ENCODE measurements around the gene ALDH1A3. TPM values are rescaled to one million over a fixed set of nuclear protein-coding genes. Genes with fewer than 3 reads are reported as not detected.

The ALDH1A3 gene
- polyA plus RNA-seq, 1 of the 3 experiments (the other 2 are of a cell fraction), result 4.4 TPM

DNA sequence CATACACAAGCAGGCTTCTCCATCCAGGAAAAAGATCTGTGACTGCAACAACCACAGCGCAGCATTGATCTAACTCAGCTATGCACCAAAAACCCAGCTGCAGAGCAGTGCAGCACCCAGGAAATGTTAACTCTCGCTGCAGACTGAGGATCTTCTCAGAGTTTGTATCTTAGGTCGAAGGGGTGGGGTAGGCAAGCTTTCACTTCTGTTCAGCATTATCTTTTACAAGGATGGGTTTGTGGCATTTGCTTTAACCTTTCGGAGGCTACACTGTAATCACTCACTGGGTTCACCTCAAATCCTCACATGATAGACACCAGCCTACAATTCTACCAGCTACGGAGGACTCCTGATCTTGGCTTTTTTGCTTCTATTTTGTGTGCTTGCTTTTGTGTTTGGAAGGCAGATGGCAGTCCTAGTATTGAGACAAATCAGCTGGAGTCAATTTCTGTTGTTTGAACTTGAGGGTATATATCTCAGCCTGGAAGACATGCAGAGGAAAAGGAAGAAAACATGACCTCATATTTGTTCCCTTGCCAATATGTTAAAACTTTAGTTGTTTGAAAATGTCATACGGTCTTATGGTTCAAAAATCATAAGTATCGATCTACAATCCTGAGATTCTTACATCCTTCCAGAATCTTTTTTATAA lies 64.7 kb downstream of the ALDH1A3 start:
- H4K20me1 ChIP-seq (ENCODE audit: insufficient read depth), result no peaks in the 10 kb centered on the region
- no peak overlapping the region for H2AFZ ChIP-seq (ENCODE audit: low read depth)
- H3K27ac ChIP-seq (ENCODE audit: low read depth in 2 of 2, low read length in 1 of 2), result no peak overlapping the region
- no peaks in the 10 kb centered on the region for H3K79me2 ChIP-seq (ENCODE audit: insufficient read depth)
- no peaks in the 10 kb centered on the region; the same call in 1 of the 2 replicates for H3K9me3 ChIP-seq
- H3K9me2 ChIP-seq, result no peaks in the 10 kb centered on the region
- H3F3A ChIP-seq (replicated peaks; ENCODE audit: insufficient read depth), result no peaks in the 10 kb centered on the region
- H3K27me3 ChIP-seq (ENCODE audit: insufficient read depth), result no peaks in the 10 kb centered on the region
- H3K4me1 ChIP-seq (ENCODE audit: control insufficient read depth in 1 of 2, insufficient read depth in 2 of 2, low read depth in 1 of 2, low read length in 1 of 2), result peaks cover 0 to 7% of the 10 kb centered on the region in 2 experiments; a peak in 2 of 4 replicates
- no peak for DNase-seq
- no peak overlapping the region for H3K4me3 ChIP-seq (ENCODE audit: low read depth in 2 of 2, low read length in 1 of 2)
- H3K9ac ChIP-seq, result no peak overlapping the region
- H3K4me2 ChIP-seq, result no peak overlapping the region
- WGBS (ENCODE audit: low lambda C conversion rate), result 90% methylated on average over 6 of the region's 7 CpGs
- CTCF ChIA-PET, result interaction anchor here (0.9 to 2.0 kb wide), 4 partner anchors 9 to 294 kb away, joined by 3 to 7 read pairs (median 6); no protein-coding TSS in a partner anchor
- POLR2A ChIA-PET, result no interaction called here
- TF ChIP-seq, protein P1, sequence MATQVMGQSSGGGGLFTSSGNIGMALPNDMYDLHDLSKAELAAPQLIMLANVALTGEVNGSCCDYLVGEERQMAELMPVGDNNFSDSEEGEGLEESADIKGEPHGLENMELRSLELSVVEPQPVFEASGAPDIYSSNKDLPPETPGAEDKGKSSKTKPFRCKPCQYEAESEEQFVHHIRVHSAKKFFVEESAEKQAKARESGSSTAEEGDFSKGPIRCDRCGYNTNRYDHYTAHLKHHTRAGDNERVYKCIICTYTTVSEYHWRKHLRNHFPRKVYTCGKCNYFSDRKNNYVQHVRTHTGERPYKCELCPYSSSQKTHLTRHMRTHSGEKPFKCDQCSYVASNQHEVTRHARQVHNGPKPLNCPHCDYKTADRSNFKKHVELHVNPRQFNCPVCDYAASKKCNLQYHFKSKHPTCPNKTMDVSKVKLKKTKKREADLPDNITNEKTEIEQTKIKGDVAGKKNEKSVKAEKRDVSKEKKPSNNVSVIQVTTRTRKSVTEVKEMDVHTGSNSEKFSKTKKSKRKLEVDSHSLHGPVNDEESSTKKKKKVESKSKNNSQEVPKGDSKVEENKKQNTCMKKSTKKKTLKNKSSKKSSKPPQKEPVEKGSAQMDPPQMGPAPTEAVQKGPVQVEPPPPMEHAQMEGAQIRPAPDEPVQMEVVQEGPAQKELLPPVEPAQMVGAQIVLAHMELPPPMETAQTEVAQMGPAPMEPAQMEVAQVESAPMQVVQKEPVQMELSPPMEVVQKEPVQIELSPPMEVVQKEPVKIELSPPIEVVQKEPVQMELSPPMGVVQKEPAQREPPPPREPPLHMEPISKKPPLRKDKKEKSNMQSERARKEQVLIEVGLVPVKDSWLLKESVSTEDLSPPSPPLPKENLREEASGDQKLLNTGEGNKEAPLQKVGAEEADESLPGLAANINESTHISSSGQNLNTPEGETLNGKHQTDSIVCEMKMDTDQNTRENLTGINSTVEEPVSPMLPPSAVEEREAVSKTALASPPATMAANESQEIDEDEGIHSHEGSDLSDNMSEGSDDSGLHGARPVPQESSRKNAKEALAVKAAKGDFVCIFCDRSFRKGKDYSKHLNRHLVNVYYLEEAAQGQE (IDR thresholded peaks at IDR 0.05; ENCODE audit: low read depth, low read length), result no peak
- TF ChIP-seq FOXJ3 (CRISPR knock-in tag; IDR thresholded peaks at IDR 0.05) (no peak), EZH2phosphoT487 (IDR thresholded peaks at IDR 0.05; ENCODE audit: borderline replicate concordance, low read depth) (no peak), RAD21 (IDR thresholded peaks at IDR 0.05; ENCODE audit: low read length) (no peak), GATA2 (CRISPR knock-in tag; IDR thresholded peaks at IDR 0.05) (no peak), GABPA (IDR thresholded peaks at IDR 0.05; ENCODE audit: low read depth) (no peak), SMC3 (IDR thresholded peaks at IDR 0.05; ENCODE audit: low read depth, low read length) (no peak), YY1 (IDR thresholded peaks at IDR 0.05; ENCODE audit: low read depth) (no peak), TCF12 (IDR thresholded peaks at IDR 0.05) (no peak), CHD2 (IDR thresholded peaks at IDR 0.05; ENCODE audit: low read length, partially characterized antibody) (no peak), RFX5 (IDR thresholded peaks at IDR 0.05; ENCODE audit: low read length) (no peak), SIN3A (IDR thresholded peaks at IDR 0.05; ENCODE audit: borderline replicate concordance, low read depth, low read length) (no peak), FOXM1 (IDR thresholded peaks at IDR 0.05; ENCODE audit: low read depth) (no peak), NRF1 (IDR thresholded peaks at IDR 0.05; ENCODE audit: low read depth, low read length) (no peak)
- TF ChIP-seq, protein P2, sequence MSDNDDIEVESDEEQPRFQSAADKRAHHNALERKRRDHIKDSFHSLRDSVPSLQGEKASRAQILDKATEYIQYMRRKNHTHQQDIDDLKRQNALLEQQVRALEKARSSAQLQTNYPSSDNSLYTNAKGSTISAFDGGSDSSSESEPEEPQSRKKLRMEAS (IDR thresholded peaks at IDR 0.05; ENCODE audit: low read depth), result no peak
- TF ChIP-seq, protein P3, sequence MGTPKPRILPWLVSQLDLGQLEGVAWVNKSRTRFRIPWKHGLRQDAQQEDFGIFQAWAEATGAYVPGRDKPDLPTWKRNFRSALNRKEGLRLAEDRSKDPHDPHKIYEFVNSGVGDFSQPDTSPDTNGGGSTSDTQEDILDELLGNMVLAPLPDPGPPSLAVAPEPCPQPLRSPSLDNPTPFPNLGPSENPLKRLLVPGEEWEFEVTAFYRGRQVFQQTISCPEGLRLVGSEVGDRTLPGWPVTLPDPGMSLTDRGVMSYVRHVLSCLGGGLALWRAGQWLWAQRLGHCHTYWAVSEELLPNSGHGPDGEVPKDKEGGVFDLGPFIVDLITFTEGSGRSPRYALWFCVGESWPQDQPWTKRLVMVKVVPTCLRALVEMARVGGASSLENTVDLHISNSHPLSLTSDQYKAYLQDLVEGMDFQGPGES (IDR thresholded peaks at IDR 0.05; ENCODE audit: low read depth, low read length), result no peak
- TF ChIP-seq, protein P4, sequence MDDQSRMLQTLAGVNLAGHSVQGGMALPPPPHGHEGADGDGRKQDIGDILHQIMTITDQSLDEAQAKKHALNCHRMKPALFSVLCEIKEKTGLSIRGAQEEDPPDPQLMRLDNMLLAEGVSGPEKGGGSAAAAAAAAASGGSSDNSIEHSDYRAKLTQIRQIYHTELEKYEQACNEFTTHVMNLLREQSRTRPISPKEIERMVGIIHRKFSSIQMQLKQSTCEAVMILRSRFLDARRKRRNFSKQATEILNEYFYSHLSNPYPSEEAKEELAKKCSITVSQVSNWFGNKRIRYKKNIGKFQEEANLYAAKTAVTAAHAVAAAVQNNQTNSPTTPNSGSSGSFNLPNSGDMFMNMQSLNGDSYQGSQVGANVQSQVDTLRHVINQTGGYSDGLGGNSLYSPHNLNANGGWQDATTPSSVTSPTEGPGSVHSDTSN (IDR thresholded peaks at IDR 0.05), result no peak
- peaks cover 0 to 4% of the 10 kb centered on the region in 2 experiments for H3K36me3 ChIP-seq (replicated peaks in 1 of 2; ENCODE audit: control insufficient read depth in 1 of 2, insufficient read depth in 2 of 2, low read length in 1 of 2)
